Epithelial cell of esophagus (primary cell): ENCODE data around the gene SP4.

Experiments used
- DNase-seq: peaks from one replicate; pipeline ENCODE4 v3.0.0; 2010; ENCODE audit warnings: low read depth
- H3K4me3 ChIP-seq: 2 replicates; pipeline ENCODE4 v1.5.1; 2011; ENCODE audit warnings: mild to moderate bottlenecking, low read length, control low read depth
- TF ChIP-seq, protein P1 (sequence below): IDR thresholded peaks from 2 replicates; pipeline ENCODE4 v1.5.1; 2011; ENCODE audit warnings: low read depth, mild to moderate bottlenecking, low read length, control low read depth, inconsistent platforms; ENCODE audit not compliant: insufficient read depth; ENCODE audit errors: missing control alignments

Gene SP4

DNA sequence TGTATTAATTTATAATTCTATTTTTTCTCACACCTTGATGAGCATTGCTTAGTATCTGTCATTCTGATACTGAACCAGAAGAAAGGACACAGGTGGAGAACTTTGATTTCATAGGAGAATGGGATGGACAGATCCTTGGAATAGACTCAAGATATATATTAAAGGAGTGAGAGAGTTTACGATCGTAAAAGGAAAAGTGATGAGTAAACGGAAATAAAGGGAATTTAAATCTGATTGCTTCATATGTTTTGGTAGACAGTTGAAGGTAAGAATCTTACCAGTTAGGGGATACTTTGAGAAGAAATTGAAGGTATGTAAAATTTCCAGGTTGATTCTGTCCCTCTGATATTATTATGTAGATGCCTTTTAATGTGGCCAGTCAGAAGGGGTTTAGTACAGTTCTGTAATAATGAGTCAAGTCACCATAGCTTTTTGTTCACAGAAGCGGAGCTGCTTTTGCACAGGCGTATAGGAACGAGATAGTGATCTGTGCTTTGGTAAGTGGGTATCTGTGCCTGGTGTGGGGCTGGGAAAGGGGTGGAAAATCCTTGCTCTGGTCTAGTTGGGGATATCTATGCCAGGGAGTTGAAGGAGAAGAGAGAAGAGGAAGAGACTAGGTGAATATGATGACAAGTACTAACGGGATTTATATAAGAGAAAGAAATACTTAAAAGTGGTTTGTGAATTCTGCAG lies 15.4 kb downstream of the SP4 start:
- TF ChIP-seq, protein P1, sequence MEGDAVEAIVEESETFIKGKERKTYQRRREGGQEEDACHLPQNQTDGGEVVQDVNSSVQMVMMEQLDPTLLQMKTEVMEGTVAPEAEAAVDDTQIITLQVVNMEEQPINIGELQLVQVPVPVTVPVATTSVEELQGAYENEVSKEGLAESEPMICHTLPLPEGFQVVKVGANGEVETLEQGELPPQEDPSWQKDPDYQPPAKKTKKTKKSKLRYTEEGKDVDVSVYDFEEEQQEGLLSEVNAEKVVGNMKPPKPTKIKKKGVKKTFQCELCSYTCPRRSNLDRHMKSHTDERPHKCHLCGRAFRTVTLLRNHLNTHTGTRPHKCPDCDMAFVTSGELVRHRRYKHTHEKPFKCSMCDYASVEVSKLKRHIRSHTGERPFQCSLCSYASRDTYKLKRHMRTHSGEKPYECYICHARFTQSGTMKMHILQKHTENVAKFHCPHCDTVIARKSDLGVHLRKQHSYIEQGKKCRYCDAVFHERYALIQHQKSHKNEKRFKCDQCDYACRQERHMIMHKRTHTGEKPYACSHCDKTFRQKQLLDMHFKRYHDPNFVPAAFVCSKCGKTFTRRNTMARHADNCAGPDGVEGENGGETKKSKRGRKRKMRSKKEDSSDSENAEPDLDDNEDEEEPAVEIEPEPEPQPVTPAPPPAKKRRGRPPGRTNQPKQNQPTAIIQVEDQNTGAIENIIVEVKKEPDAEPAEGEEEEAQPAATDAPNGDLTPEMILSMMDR: no peak
- no peak overlapping the region for H3K4me3 ChIP-seq
- no peak for DNase-seq

DNA sequence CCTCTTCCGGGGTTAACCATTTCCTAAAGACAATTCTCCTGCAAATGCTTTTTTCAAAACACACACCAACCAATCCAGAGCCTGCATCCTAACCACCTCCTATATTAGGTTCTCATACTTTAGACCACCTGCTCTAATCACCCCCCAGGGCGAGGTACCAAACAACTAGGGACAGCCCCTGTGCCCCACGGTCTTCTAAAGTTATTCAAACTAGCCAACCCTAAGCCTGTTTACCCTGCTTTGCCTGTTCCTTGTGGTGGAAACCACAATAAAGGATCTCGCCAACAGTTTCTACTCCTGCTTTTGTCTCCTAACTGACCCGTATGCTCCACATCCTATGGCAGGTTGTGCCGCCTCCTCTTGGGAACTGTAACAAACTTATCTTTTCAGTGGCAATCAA lies 21.1 kb downstream of the SP4 start:
- no peak for DNase-seq
- H3K4me3 ChIP-seq: no peak overlapping the region
- TF ChIP-seq, protein P1: no peak

DNA sequence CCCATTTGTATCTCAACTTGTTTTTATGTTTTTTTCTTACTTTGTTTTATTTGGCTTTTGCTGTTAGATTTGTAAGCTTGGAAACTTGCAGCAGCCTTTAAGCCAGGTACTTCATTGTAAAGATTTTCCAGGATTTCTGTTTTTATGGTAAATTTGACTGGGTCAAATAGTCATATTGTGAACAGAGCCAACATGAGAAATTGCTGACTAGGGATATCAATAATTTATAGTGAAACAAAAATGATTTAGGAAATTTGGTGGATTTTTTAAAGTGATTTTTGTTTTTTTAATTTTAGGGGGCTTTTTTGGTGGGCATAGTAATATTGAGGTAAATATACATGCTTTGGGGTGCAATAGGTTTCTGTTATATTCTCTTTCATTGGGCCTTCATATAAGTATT lies 22.2 kb downstream of the SP4 start:
- no peak overlapping the region for H3K4me3 ChIP-seq
- no peak for DNase-seq
- TF ChIP-seq, protein P1: no peak

DNA sequence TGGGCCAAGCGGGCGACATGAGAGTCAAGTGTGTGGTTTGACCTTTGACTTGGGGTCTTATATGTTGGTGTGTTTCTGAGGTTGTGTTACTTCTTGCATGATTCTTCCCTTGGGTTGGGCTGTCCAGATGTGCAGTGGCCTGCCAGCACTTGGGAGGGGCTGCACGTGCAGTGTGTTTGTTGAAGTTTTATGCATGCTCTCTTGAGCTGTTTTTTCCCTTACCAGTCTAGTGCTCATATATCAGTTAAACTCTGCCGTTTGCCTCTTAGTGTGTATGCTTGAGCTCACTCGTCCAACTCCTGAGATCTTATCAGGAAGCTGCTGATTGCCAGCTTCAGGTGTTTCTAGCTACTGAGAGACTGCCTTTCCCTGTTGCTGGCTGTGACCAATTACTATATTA lies 23.1 kb downstream of the SP4 start:
- DNase-seq: no peak
- TF ChIP-seq, protein P1: no peak

DNA sequence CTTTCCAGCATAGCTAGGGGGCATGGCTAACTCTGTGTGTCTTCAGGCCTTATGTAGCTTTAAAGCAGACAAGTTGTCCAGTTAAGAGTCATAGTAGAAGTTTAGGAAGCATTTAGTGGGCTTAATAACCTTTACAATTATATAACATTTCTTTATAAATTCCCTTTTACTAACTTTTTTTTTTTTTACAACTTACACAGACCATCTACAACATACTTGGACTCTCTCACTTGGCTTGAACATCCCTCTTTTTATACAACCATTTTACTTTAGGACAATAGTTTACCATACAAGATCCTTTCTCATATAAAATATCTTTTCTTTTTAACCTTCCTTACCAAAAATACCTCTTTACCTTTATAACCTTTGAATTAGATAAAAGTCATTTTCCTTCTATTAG lies 26.3 kb downstream of the SP4 start:
- TF ChIP-seq, protein P1: no peak
- DNase-seq: no peak
- H3K4me3 ChIP-seq: no peak overlapping the region

More for the DNA sequence above, 23.1 kb downstream of the SP4 start:
- no peak overlapping the region for H3K4me3 ChIP-seq

DNA sequence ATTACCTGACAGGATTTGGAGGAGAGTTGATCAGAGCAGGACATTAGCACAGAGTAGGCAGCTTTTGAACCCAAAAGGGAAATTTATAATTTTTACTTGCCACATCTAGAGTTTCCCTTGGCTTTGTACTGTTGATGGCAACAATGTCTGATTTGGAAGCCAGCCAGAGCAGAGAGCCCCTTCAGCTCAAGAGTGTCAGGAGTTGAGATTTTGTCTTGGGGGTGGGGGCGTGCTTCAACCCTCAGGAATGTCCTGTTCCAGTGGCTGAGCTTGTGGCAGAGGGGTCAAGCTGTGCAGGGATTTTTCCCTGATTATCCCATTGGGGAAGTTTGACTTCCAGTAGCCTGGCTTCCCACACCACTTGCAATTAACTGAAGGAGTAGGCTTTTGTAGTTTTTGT lies 27.0 kb downstream of the SP4 start:
- no peak overlapping the region for H3K4me3 ChIP-seq

More for the DNA sequence above, 27.0 kb downstream of the SP4 start:
- no peak for DNase-seq
- TF ChIP-seq, protein P1: no peak
